ENCODE measurements around the gene LARP4.
A peak's percentile ranks its signal among the peaks of the same experiment; 100 is the strongest.
"Not testable (repeated sequence)": the region's sequence is repeated elsewhere in the genome, so short reads cannot be mapped to it uniquely, and the experiment has no call there.

LARP4 gene

DNA sequence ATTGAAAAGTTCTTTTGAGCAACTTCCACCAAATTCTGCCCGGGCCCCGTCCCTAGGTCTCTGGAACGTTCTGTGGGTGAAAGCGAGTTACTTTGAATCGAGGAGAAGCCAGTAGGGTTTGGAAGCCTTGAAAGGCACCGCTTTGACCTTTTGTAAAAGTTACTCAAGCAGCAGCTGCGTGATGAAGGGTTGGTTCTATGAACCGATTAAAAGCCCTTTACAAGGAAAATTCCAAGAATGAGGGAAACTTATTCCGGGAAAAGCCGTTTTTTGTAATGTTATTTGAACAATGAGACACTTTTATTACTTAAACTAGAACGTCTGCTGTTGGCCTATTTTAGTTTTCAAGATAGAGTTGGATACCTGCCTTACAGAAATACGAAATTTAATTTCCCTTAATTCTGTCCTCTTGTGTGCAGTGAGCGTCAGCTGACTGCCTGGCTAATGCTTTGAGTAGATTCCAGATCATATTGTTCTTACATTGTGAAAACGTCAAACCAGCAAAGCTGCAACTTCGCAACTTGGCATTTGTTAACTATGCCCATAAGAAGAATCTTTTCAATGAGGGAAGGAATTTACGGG is 906 bp downstream of the LARP4 start:
- DNase-seq: no peak

GRCh38 chr12:50402264-50403000 is 1.7 kb downstream of the LARP4 start:
- no peak for DNase-seq

DNA sequence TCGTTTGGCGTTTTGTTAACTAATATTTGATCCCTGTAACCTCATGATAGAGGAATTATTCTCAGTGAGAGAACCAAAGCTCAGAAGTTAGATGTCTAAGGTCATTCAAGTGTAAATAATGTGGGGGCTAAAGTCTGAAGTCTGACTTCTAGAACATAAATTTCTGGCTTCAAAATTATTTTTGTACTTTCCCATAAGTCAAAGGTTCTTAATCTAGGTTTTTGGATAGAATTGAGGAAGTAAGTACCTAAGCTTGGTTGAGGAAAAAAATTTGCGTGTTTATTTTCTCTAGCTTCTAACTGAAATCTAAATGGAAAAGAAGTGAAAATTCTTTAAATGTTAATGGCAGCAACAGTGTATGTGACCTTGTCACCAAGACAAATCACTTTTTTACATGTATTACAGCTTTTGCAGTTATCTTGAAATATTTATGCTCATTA is 2.3 kb downstream of the LARP4 start:
- no peak for DNase-seq

GRCh38 chr12:50404307-50404706 is 3.6 kb downstream of the LARP4 start:
- DNase-seq: no peak

DNA sequence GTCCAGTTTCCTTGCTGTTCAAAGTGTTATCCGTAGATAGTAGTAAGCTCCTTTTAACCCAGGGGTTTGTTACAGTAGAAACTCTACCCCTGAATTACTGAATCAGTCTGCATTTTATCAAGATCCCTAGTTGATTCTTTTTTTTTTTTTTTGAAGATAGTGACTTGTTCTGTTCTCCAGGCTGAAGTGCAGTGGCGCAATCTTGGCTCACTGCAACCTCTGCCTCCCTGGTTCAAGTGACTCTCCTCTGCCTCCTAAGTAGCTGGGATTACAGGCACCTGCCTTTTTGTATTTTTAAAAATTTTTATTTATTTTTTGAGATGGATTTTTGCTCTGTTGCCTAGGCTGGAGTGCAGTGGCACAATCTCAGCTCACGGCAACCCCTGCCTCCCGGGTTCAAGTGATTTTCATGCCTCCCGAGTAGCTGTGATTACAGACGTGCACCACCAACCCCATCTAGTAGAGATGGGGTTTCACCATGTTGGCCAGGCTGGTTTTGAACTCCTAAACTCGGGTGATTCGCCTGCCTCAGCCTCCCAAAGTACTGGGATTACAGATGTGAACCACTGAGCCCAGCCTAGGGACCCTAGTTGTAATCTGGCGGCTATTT is 10.5 kb downstream of the LARP4 start:
- DNase-seq: no peak

GRCh38 chr12:50415899-50416479 is 15.3 kb downstream of the LARP4 start:
- DNase-seq: no peak

DNA sequence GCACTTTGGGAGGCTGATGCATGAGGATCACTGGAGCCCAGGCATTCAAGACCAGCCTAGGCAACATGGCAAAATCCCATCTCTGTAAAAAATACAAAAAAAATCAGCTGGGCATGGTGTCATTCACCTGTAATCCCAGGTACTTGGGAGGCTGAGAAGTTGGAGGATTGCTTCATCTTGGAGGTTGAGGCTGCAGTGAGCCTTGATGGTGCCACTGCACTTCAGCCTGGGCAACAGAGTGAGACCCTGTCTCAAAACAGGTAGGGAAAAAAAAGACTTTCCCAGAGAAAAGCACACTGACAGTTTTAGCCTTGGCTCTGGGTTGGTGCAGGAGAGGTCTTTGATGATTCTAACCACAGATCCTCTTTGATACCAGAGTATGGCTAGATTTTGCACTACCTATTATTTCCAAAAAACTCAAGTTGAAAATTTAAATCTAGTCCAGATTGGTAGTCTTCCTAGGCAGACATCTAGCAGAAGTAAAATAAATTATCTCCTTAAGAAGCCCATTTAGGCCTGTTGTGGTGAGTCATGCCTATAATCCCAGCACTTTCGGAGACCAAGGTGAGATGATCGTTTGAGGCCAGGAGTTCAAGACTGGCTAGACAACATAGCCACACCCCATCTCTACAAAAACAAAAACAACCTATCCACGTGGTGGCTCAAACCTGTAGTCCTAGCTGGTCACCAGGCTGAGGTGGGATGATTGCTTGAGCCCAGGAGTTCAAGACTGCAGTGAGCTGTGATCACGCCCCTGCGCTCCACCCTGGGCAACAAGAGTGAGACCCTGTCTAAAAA is 18.6 kb downstream of the LARP4 start:
- DNase-seq: no peak

DNA sequence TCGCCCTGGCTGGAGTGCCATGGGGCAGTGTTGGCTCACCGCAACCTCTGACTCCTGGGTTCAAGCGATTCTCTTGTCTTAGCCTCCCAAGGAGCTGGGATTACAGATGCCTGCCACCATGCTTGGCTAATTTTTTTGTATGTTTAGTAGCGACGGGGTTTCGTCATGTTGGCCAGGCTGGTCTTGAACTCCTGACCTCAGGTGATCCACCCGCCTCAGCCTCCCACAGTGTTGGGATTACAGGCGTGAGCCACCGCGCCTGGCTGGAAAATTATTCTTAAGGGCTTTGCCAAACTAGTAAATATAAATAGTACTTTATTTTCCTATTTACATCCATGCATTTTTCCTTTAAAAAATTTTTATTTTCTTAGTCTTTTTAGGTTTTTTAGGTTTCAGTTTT is 22.2 kb downstream of the LARP4 start:
- not testable (repeated sequence) for DNase-seq

GRCh38 chr12:50423342-50423741 is 22.7 kb downstream of the LARP4 start:
- DNase-seq: not testable (repeated sequence)

DNA sequence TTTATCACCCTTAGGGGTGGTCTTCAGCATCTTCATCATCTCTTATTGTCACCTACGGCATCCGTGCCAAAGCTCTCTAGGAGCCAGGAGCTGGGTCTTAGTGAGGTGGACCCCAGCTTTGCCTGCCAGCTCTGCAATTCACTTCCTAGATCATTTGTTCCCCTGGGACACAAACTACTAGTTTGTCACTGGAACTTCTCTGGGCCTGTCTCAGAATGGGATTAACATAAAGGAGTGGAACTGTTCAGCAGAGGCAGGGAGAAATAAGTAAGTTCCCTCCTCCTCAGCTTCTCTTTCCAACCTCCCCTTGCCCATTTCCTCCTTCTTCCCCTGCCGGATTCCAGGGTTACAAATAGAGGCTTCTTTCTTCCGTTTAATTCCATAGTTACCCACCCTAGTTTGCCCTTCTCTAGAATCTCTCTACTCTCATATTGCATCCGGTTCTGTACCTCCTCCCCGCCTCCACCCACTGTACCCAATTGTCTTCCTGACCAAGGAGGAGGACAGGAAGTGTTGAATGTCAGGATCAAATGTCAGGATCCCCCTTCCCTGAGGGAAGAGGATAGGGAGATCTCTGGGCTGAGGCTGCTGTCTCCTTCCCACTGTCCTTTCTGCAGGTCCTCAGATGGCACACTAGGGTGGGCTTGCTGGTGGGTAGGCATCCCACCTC is 25.0 kb downstream of the LARP4 start:
- DNase-seq: peak; percentile 46

GRCh38 chr12:50431656-50432055 is 31.0 kb downstream of the LARP4 start:
- DNase-seq: not testable (repeated sequence)

DNA sequence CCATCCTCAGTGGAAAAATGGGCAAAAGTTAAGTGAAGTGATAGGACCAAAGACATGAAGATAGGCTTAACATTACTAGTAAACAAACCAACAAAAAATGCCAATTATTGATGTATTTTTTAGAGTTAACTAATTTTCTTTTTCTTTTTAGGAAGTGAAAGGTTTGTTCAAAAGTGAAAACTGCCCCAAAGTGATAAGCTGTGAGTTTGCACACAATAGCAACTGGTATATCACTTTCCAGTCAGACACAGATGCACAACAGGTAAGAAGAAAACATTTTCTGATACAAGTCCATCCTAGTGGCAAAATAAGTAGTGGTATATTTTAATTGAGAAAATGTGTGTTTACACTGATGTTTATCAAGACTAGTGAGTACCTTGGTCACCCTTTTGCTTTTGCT is 39.6 kb downstream of the LARP4 start:
- DNase-seq: no peak

- no peak for DNase-seq
These were observed 41.1 kb downstream of the LARP4 start for GRCh38 chr12:50441763-50442162.

DNA sequence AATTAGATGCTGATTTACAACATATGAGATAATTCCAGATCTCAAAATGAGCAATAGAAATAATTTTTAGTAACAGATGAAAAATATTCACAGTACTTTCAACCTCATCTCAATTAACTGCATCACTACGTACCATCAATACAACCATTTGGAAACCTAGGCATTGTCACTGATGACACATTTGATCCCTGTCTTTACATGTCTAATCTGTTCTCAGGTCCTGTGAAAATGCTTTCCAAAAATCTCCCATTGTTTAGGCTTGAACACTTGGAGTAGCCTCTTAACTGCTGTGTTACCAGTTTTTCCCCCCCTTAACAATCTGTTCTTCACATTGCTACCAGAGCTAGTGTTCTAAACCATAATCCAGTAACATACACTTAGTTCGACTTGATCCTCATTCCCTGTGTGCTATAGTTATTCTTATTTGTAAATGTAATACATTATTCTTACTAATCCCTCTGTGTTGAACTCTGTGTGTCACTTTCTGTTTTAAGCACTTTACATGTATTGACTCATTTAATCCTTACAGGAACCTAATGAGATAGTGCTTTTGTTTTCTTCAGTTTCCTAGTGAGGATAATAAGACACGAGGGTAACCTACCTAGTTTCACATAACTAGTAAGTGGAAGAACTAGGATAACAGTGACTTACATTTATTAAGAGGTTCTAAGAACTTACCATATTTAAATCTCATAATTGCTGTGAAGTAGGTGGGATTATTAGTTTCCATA is 41.7 kb downstream of the LARP4 start:
- DNase-seq: no peak

DNA sequence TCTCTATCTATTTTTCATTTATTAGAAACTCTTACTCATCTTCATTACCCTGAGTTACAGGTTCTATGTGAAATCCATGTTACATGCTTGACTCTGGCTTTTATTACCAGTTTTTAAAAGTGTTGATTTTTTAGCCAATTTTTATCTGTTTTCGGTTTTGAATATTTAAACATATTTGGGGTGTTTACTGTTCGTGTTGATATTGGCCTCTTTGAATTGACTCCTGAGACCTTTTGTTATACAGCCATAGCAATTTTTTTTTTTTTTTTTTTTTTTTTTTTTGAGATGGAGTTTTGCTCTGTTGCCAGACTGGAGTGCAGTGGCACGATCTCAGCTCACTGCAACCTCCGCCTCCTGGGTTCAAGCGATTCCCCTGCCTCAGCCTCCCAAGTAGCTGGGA is 49.0 kb downstream of the LARP4 start:
- not testable (repeated sequence) for DNase-seq

DNA sequence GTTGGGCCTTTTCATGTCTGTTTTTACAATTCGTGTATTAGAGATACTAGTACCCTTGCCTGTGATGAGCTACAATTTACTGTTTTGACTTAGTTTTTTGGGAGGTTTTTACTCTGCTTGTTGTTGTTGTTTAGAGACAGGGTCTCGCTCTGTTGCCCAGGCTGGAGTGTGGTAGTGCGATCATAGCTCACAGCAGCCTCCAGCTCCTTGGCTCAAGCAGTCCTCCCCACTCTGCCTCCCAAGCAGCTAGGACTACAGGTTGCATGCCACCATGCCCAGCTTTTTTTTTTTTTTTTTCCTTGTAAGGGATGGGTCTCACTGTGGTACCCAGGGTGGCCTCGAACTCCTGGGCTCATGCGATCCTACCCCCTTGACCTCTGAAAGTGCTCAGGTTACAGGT is 52.1 kb downstream of the LARP4 start:
- DNase-seq: no peak

DNA sequence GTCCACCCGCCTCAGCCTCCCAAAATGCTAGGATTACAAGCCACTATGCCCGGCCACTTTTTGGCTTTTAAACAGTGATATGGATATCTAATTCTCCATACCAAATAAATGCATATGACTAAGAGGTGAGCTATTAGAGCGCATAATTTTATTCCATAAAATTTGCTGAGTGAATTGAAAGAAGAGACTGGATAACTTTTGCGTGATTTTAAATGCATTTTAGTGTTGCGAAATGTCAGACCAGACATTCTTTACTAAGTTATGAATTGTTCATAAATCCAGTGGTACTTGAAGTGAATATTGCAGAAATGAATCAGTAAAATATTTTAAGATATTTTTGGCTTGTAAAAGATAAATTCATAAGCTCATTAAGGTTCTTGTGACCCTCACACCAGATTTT is 53.2 kb downstream of the LARP4 start:
- no peak for DNase-seq

GRCh38 chr12:50458606-50459005 is 57.9 kb downstream of the LARP4 start:
- no peak for DNase-seq

GRCh38 chr12:50467439-50467838 is 66.8 kb downstream of the LARP4 start:
- no peak for DNase-seq

GRCh38 chr12:50477241-50477832 is 76.7 kb downstream of the LARP4 start:
- DNase-seq: no peak

DNA sequence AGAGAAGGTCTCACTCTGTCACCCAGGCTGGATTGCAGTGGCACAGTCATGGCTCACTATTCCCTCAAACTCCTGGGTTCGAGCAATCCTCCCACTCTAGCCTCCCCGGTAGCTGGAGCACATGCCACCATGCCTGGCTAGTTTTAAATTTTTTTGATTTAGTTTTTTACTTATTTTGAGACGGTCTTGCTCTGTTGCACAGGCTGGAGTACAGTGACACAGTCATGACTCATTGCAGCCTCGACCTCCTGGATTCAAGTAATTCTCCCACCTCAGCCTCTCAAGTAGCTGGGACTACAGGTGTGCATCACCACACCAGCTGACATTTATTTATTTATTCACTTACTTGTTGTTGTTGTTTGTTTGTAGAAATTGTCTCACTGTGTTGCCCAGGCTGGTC is 81.9 kb downstream of the LARP4 start:
- DNase-seq: no peak

Measured in NCI-H510A (cell line).